Measurements from ENCODE around the gene TBC1D2.

The TBC1D2 gene

GRCh38 chr9:98209530-98209929 is 45.9 kb downstream of the TBC1D2 start:
- H3K4me3 ChIP-seq (ENCODE audit: low read depth, low read length), result no peak overlapping the region
- DNase-seq (ENCODE audit: low read depth), result no peak
- TF ChIP-seq POLR2A (IDR thresholded peaks at IDR 0.05; ENCODE audit: extremely low read depth, insufficient read length), result no peak
- no peak for TF ChIP-seq MYC (IDR thresholded peaks at IDR 0.05; ENCODE audit: low read depth, low read length)
- TF ChIP-seq, protein P1, sequence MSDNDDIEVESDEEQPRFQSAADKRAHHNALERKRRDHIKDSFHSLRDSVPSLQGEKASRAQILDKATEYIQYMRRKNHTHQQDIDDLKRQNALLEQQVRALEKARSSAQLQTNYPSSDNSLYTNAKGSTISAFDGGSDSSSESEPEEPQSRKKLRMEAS (IDR thresholded peaks at IDR 0.05; ENCODE audit: low read depth, low read length), result no peak
- TF ChIP-seq, protein P2, sequence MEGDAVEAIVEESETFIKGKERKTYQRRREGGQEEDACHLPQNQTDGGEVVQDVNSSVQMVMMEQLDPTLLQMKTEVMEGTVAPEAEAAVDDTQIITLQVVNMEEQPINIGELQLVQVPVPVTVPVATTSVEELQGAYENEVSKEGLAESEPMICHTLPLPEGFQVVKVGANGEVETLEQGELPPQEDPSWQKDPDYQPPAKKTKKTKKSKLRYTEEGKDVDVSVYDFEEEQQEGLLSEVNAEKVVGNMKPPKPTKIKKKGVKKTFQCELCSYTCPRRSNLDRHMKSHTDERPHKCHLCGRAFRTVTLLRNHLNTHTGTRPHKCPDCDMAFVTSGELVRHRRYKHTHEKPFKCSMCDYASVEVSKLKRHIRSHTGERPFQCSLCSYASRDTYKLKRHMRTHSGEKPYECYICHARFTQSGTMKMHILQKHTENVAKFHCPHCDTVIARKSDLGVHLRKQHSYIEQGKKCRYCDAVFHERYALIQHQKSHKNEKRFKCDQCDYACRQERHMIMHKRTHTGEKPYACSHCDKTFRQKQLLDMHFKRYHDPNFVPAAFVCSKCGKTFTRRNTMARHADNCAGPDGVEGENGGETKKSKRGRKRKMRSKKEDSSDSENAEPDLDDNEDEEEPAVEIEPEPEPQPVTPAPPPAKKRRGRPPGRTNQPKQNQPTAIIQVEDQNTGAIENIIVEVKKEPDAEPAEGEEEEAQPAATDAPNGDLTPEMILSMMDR (IDR thresholded peaks at IDR 0.05; ENCODE audit: low read depth, low read length), result no peak

DNA sequence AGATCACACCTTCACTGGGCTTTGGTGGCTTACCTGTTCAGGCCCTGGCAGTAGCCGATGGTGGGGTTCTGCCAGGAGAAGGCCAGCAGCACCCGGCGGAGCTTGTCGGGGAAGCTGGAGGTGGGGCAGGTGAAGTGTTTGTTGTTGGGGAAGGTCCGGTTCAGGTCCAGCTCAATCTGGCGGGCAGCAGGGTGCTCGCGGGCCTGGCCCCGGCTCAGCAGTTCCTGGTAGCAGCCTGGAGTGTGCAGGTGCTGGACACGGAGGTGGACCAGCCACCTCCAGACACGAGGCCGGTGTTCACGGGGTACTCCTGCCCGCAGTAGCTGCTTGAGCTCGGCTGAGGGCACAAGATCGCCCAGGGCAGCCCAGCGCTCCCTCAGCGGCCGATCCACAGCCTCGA is 46.8 kb downstream of the TBC1D2 start:
- H3K4me3 ChIP-seq (ENCODE audit: low read depth, low read length), result no peak overlapping the region
- no peak for DNase-seq (ENCODE audit: low read depth)
- TF ChIP-seq, protein P1 (IDR thresholded peaks at IDR 0.05; ENCODE audit: low read depth, low read length), result no peak
- TF ChIP-seq MYC (IDR thresholded peaks at IDR 0.05; ENCODE audit: low read depth, low read length), result no peak
- TF ChIP-seq, protein P2 (IDR thresholded peaks at IDR 0.05; ENCODE audit: low read depth, low read length), result no peak
- TF ChIP-seq POLR2A (IDR thresholded peaks at IDR 0.05; ENCODE audit: extremely low read depth, insufficient read length), result no peak

DNA sequence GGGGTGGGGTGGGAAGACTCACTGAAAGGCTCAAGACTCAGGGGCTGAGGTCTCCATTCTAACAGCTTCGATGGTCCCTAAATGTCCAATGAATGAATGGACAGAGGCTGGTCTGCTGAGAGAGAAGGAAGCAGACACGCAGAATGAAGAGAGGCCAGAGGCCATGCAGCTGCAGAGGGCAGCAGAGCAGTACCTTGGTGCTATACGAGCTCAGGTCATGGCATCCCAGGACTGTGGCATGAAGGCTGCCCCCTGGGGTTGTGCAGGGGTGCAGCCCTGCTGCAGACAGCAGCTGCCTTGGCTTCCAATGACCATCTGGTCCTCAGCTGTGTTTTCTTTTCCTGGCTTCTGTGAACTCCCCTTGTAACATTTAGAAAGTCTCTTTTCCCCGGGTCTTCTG is 47.8 kb downstream of the TBC1D2 start:
- no peak for DNase-seq (ENCODE audit: low read depth)
- H3K4me3 ChIP-seq (ENCODE audit: low read depth, low read length), result no peak overlapping the region
- TF ChIP-seq, protein P1 (IDR thresholded peaks at IDR 0.05; ENCODE audit: low read depth, low read length), result no peak
- TF ChIP-seq POLR2A (IDR thresholded peaks at IDR 0.05; ENCODE audit: extremely low read depth, insufficient read length), result no peak
- TF ChIP-seq, protein P2 (IDR thresholded peaks at IDR 0.05; ENCODE audit: low read depth, low read length), result no peak
- TF ChIP-seq MYC (IDR thresholded peaks at IDR 0.05; ENCODE audit: low read depth, low read length), result no peak

- no peak overlapping the region for H3K4me3 ChIP-seq (ENCODE audit: low read depth, low read length)
- TF ChIP-seq POLR2A (IDR thresholded peaks at IDR 0.05; ENCODE audit: extremely low read depth, insufficient read length), result no peak
- TF ChIP-seq, protein P1 (IDR thresholded peaks at IDR 0.05; ENCODE audit: low read depth, low read length), result no peak
- no peak for TF ChIP-seq MYC (IDR thresholded peaks at IDR 0.05; ENCODE audit: low read depth, low read length)
- DNase-seq (ENCODE audit: low read depth), result no peak
Observed at GRCh38 chr9:98206754-98207153, 48.7 kb downstream of the TBC1D2 start.

GRCh38 chr9:98204692-98205091 is 50.8 kb downstream of the TBC1D2 start:
- TF ChIP-seq POLR2A (IDR thresholded peaks at IDR 0.05; ENCODE audit: extremely low read depth, insufficient read length) (no peak), MYC (IDR thresholded peaks at IDR 0.05; ENCODE audit: low read depth, low read length) (no peak)
- TF ChIP-seq, protein P1 (IDR thresholded peaks at IDR 0.05; ENCODE audit: low read depth, low read length), result no peak
- TF ChIP-seq, protein P2 (IDR thresholded peaks at IDR 0.05; ENCODE audit: low read depth, low read length), result no peak
- no peak overlapping the region for H3K4me3 ChIP-seq (ENCODE audit: low read depth, low read length)
- DNase-seq (ENCODE audit: low read depth), result no peak

- TF ChIP-seq, protein P2 (IDR thresholded peaks at IDR 0.05; ENCODE audit: low read depth, low read length), result no peak
- TF ChIP-seq POLR2A (IDR thresholded peaks at IDR 0.05; ENCODE audit: extremely low read depth, insufficient read length), result no peak
- no peak for TF ChIP-seq MYC (IDR thresholded peaks at IDR 0.05; ENCODE audit: low read depth, low read length)
- TF ChIP-seq, protein P1 (IDR thresholded peaks at IDR 0.05; ENCODE audit: low read depth, low read length), result no peak
- H3K4me3 ChIP-seq (ENCODE audit: low read depth, low read length), result no peak overlapping the region
- DNase-seq (ENCODE audit: low read depth), result no peak
Observed at GRCh38 chr9:98203153-98203552, 52.3 kb downstream of the TBC1D2 start.

Measured in NB4 (cell line).